ENCODE results near the gene MITF. TPM values are rescaled to one million over a fixed set of nuclear protein-coding genes. Genes with fewer than 3 reads are reported as not detected.

MITF gene
- total RNA-seq, 1 donor from 2014 or later = 6.0 TPM

GRCh38 chr3:69882560-69882959 lies 143.3 kb downstream of the MITF start:
- FAIRE-seq (no peak), DNase-seq (ENCODE audit: low read depth) (no peak)
- Histone ChIP-seq H2AFZ (ENCODE audit: low read depth, low read length) (no peak overlapping the region), H3K36me3 (ENCODE audit: insufficient read depth, low read length) (no peaks in the 10 kb centered on the region), H4K20me1 (ENCODE audit: insufficient read depth, low read length) (no peaks in the 10 kb centered on the region), H3K9me3 (ENCODE audit: insufficient read depth, low read depth, low read length) (no peaks in the 10 kb centered on the region), H3K27ac (ENCODE audit: low read depth, low read length) (no peak overlapping the region), H3K4me2 (ENCODE audit: low read length) (no peak overlapping the region), H3K4me1 (ENCODE audit: insufficient read depth, low read length) (no peaks in the 10 kb centered on the region), H3K27me3 (ENCODE audit: insufficient read depth, low read length) (no peaks in the 10 kb centered on the region), H3K4me3 (ENCODE audit: insufficient read depth, low read depth, low read length) (no peak overlapping the region), H3K9ac (ENCODE audit: low read length) (no peak overlapping the region), H3K79me2 (ENCODE audit: insufficient read depth, low read length) (no peaks in the 10 kb centered on the region)
- no peaks in the 10 kb centered on the region for H3K36me3 Mint-ChIP-seq (ENCODE audit: low read depth, unreplicated experiment)
- no peaks in the 10 kb centered on the region for H3K9me3 Mint-ChIP-seq (ENCODE audit: unreplicated experiment)
- peaks cover 7% of the 10 kb centered on the region for H3K4me1 Mint-ChIP-seq (ENCODE audit: low read depth, unreplicated experiment)
- no peak overlapping the region for H3K27ac Mint-ChIP-seq (ENCODE audit: unreplicated experiment)
- H3K4me3 Mint-ChIP-seq (ENCODE audit: unreplicated experiment) = no peak overlapping the region
- H3K27me3 Mint-ChIP-seq (ENCODE audit: low read depth, unreplicated experiment) = no peaks in the 10 kb centered on the region
- no peak for TF ChIP-seq EZH2 (IDR thresholded peaks at IDR 0.05; ENCODE audit: insufficient read depth, low read length)
- TF ChIP-seq CTCF (IDR thresholded peaks at IDR 0.05; ENCODE audit: insufficient read depth, low read depth, low read length) = no peak

- FAIRE-seq (no peak), DNase-seq (ENCODE audit: low read depth) (no peak)
- no peaks in the 10 kb centered on the region for H4K20me1 ChIP-seq (ENCODE audit: insufficient read depth, low read length)
- Mint-ChIP-seq H3K4me3 (ENCODE audit: unreplicated experiment) (no peak overlapping the region), H3K27me3 (ENCODE audit: low read depth, unreplicated experiment) (no peaks in the 10 kb centered on the region), H3K27ac (ENCODE audit: unreplicated experiment) (no peak overlapping the region), H3K9me3 (ENCODE audit: unreplicated experiment) (no peaks in the 10 kb centered on the region), H3K4me1 (ENCODE audit: low read depth, unreplicated experiment) (peaks cover 11% of the 10 kb centered on the region), H3K36me3 (ENCODE audit: low read depth, unreplicated experiment) (no peaks in the 10 kb centered on the region)
- TF ChIP-seq EZH2 (IDR thresholded peaks at IDR 0.05; ENCODE audit: insufficient read depth, low read length) = no peak
- no peaks in the 10 kb centered on the region for H3K27me3 ChIP-seq (ENCODE audit: insufficient read depth, low read length)
- H3K79me2 ChIP-seq (ENCODE audit: insufficient read depth, low read length) = no peaks in the 10 kb centered on the region
- H3K9me3 ChIP-seq (ENCODE audit: insufficient read depth, low read depth, low read length) = no peaks in the 10 kb centered on the region
- no peak overlapping the region for H3K27ac ChIP-seq (ENCODE audit: low read depth, low read length)
- no peak overlapping the region for H3K4me3 ChIP-seq (ENCODE audit: insufficient read depth, low read depth, low read length)
- H3K4me1 ChIP-seq (ENCODE audit: insufficient read depth, low read length) = peaks cover 4% of the 10 kb centered on the region
- no peaks in the 10 kb centered on the region for H3K36me3 ChIP-seq (ENCODE audit: insufficient read depth, low read length)
- H2AFZ ChIP-seq (ENCODE audit: low read depth, low read length) = no peak overlapping the region
- no peak overlapping the region for H3K4me2 ChIP-seq (ENCODE audit: low read length)
- H3K9ac ChIP-seq (ENCODE audit: low read length) = no peak overlapping the region
Measured at GRCh38 chr3:69888040-69888942, 149.0 kb downstream of the MITF start.

- Histone ChIP-seq H3K9me3 (ENCODE audit: insufficient read depth, low read depth, low read length) (no peaks in the 10 kb centered on the region), H3K9ac (ENCODE audit: low read length) (no peak overlapping the region), H2AFZ (ENCODE audit: low read depth, low read length) (no peak overlapping the region), H3K27ac (ENCODE audit: low read depth, low read length) (no peak overlapping the region), H3K4me3 (ENCODE audit: insufficient read depth, low read depth, low read length) (no peak overlapping the region), H3K36me3 (ENCODE audit: insufficient read depth, low read length) (no peaks in the 10 kb centered on the region), H3K27me3 (ENCODE audit: insufficient read depth, low read length) (no peaks in the 10 kb centered on the region), H3K4me1 (ENCODE audit: insufficient read depth, low read length) (peaks cover 4% of the 10 kb centered on the region), H3K4me2 (ENCODE audit: low read length) (no peak overlapping the region), H3K79me2 (ENCODE audit: insufficient read depth, low read length) (no peaks in the 10 kb centered on the region), H4K20me1 (ENCODE audit: insufficient read depth, low read length) (no peaks in the 10 kb centered on the region)
- H3K27ac Mint-ChIP-seq (ENCODE audit: unreplicated experiment) = no peak overlapping the region
- no peak overlapping the region for H3K4me3 Mint-ChIP-seq (ENCODE audit: unreplicated experiment)
- peaks cover 8% of the 10 kb centered on the region for H3K4me1 Mint-ChIP-seq (ENCODE audit: low read depth, unreplicated experiment)
- DNase-seq (ENCODE audit: low read depth) (no peak), FAIRE-seq (no peak)
- H3K9me3 Mint-ChIP-seq (ENCODE audit: unreplicated experiment) = no peaks in the 10 kb centered on the region
- no peaks in the 10 kb centered on the region for H3K27me3 Mint-ChIP-seq (ENCODE audit: low read depth, unreplicated experiment)
- H3K36me3 Mint-ChIP-seq (ENCODE audit: low read depth, unreplicated experiment) = no peaks in the 10 kb centered on the region
- TF ChIP-seq EZH2 (IDR thresholded peaks at IDR 0.05; ENCODE audit: insufficient read depth, low read length) (no peak), CTCF (IDR thresholded peaks at IDR 0.05; ENCODE audit: insufficient read depth, low read depth, low read length) (no peak)
Measured at GRCh38 chr3:69888943-69889315, 149.7 kb downstream of the MITF start.
